Naive thymus-derived CD4-positive, alpha-beta T cell (primary cell): Measurements from ENCODE around the gene LANCL2. TPM values are rescaled to one million over a fixed set of nuclear protein-coding genes. Genes with fewer than 3 reads are reported as not detected.
A peak's percentile ranks its signal among the peaks of the same experiment; 100 is the strongest.

Experiments
- ATAC-seq: fragments of 150-1000 bp; cut with Tn5 transposase; 2 replicates; pipeline ENCODE4 v1.10.0; 2021; ENCODE audit warnings: mild to moderate bottlenecking, moderate library complexity
- CTCF ChIA-PET: fragments of 350-600 bp; sonication (Branson Sonifier 250); formaldehyde crosslinking; loops from one replicate; lab custom pipeline; 2021; ENCODE audit warnings: antibody characterized with exemption; lab: Charles Lee
- POLR2A ChIA-PET: fragments of 350-600 bp; sonication (Branson Sonifier 250); formaldehyde crosslinking; loops from one replicate; lab custom pipeline; 2021; ENCODE audit warnings: antibody characterized with exemption, inconsistent platforms; lab: Charles Lee
- DNase-seq, 9 donors: peaks; one replicate each; pipeline versions ENCODE4 v3.0.0 to v3.0.0-alpha.2; 2020 to 2022; ENCODE audit warnings: mixed read lengths in 1 of 9
- H3K27ac ChIP-seq: one replicate; pipeline ENCODE4 v1.7.0; 2013; ENCODE audit warnings: mild to moderate bottlenecking, low read depth, low read length, moderate library complexity
- H3K27me3 ChIP-seq, 2 donors: one replicate each; pipeline ENCODE4 v1.7.0; 2013; ENCODE audit warnings: low read length in 2 of 2, mild to moderate bottlenecking in 2 of 2, moderate library complexity in 2 of 2; ENCODE audit not compliant: control insufficient read depth in 2 of 2, insufficient read depth in 2 of 2
- H3K36me3 ChIP-seq, 3 experiments: 1 replicate in 2 of 3; 2 replicates in 1 of 3; pipeline ENCODE4 v1.7.0; 2013; ENCODE audit warnings: low read length in 3 of 3, mild to moderate bottlenecking in 3 of 3, moderate library complexity in 1 of 3; ENCODE audit not compliant: insufficient read depth in 3 of 3, control insufficient read depth in 2 of 3
- H3K4me1 ChIP-seq, 2 donors: one replicate each; pipeline ENCODE4 v1.7.0; 2013; ENCODE audit warnings: low read length in 2 of 2, mild to moderate bottlenecking in 2 of 2, moderate library complexity in 1 of 2; ENCODE audit not compliant: control insufficient read depth in 2 of 2, insufficient read depth in 2 of 2
- H3K4me3 ChIP-seq: 2 replicates; pipeline ENCODE4 v1.7.0; 2013; ENCODE audit warnings: mild to moderate bottlenecking, low read length
- H3K9me3 ChIP-seq, 3 experiments: 1 replicate in 2 of 3; 2 replicates in 1 of 3; pipeline ENCODE4 v1.7.0; 2013; ENCODE audit warnings: low read length in 3 of 3; ENCODE audit not compliant: control insufficient read depth in 2 of 3
- H3K27ac Mint-ChIP-seq, 9 donors: one replicate each; pipeline ENCODE4 v1.8.0; 2020 to 2022; ENCODE audit warnings: mixed read lengths in 9 of 9, mild to moderate bottlenecking in 8 of 9, moderate library complexity in 5 of 9, inconsistent platforms in 2 of 9
- H3K27me3 Mint-ChIP-seq, 5 donors: one replicate each; pipeline ENCODE4 v1.8.0; 2021 to 2022; ENCODE audit warnings: mixed read lengths in 5 of 5, mild to moderate bottlenecking in 1 of 5
- H3K36me3 Mint-ChIP-seq, 5 donors: one replicate each; pipeline ENCODE4 v1.8.0; 2020 to 2022; ENCODE audit warnings: mixed read lengths in 5 of 5, mild to moderate bottlenecking in 3 of 5, inconsistent platforms in 1 of 5
- H3K4me1 Mint-ChIP-seq, 7 donors: one replicate each; pipeline ENCODE4 v1.8.0; 2020 to 2022; ENCODE audit warnings: mixed read lengths in 7 of 7, mild to moderate bottlenecking in 3 of 7, inconsistent platforms in 1 of 7
- H3K4me3 Mint-ChIP-seq, 10 donors: one replicate each; pipeline ENCODE4 v1.8.0; 2020 to 2022; ENCODE audit warnings: mild to moderate bottlenecking in 10 of 10, mixed read lengths in 10 of 10, moderate library complexity in 6 of 10, inconsistent platforms in 2 of 10
- H3K9me3 Mint-ChIP-seq, 11 donors: one replicate each; pipeline ENCODE4 v1.8.0; 2020 to 2022; ENCODE audit warnings: mixed read lengths in 11 of 11, mild to moderate bottlenecking in 4 of 11, inconsistent platforms in 1 of 11, moderate library complexity in 1 of 11
- intact Hi-C, 2 donors: fragments of 100-400 bp; cut with micrococcal nuclease; formaldehyde crosslinking; loops; one replicate each; pipeline ENCODE4 v1.15.1; 2023
- polyA plus RNA-seq, 2 donors: library from polyadenylated mRNA; unstranded; fragments of 300-500 nt; fragmentation: Illumina TruSeq; gene quantifications; one replicate each; pipeline ENCODE4 v1.2.3, GENCODE V29; 2021
- total RNA-seq, 6 experiments: library from RNA in 5 of 6; stranded (reverse) in 5 of 6; gene quantifications; 1 replicate in 5 of 6; 2 replicates in 1 of 6; pipeline ENCODE4 v1.2.3 and lab custom pipeline; 2021 to 2026

LANCL2 gene
- total and polyA plus RNA-seq, 7 experiments from 2014 or later = 4.8 to 10.5 (median 8.2) TPM

GRCh38 chr7:55336540-55336939, 28.6 kb upstream of the LANCL2 start:
- Histone ChIP-seq H3K27ac (no peak overlapping the region), H3K36me3 (no peaks in the 10 kb centered on the region), H3K4me1 (no peaks in the 10 kb centered on the region), H3K9me3 (no peaks in the 10 kb centered on the region), H3K4me3 (no peak overlapping the region), H3K27me3 (no peaks in the 10 kb centered on the region)
- ChIA-PET CTCF (no interaction called here), POLR2A (no interaction called here)
- no peak for ATAC-seq
- intact Hi-C loops = no loop called here
- Mint-ChIP-seq H3K27me3 (peaks cover 0 to 21% (median 8%) of the 10 kb centered on the region in 5 donors), H3K4me1 (no peaks in the 10 kb centered on the region), H3K27ac (no peak overlapping the region), H3K36me3 (no peaks in the 10 kb centered on the region), H3K9me3 (no peaks in the 10 kb centered on the region), H3K4me3 (no peak overlapping the region)
- DNase-seq = no peak

- no peaks in the 10 kb centered on the region for H3K4me1 ChIP-seq
- H3K27ac Mint-ChIP-seq = no peak overlapping the region
- no peak for DNase-seq
- no peak overlapping the region for H3K27ac ChIP-seq
- H3K36me3 ChIP-seq = no peaks in the 10 kb centered on the region
- peaks cover 0 to 15% (median 8%) of the 10 kb centered on the region in 5 donors for H3K27me3 Mint-ChIP-seq
- ATAC-seq = no peak
- H3K27me3 ChIP-seq = no peaks in the 10 kb centered on the region
- H3K4me3 ChIP-seq = no peak overlapping the region
- H3K9me3 ChIP-seq = no peaks in the 10 kb centered on the region
- no peak overlapping the region for H3K4me3 Mint-ChIP-seq
- no peaks in the 10 kb centered on the region for H3K4me1 Mint-ChIP-seq
- ChIA-PET POLR2A (no interaction called here), CTCF (no interaction called here)
- no peaks in the 10 kb centered on the region for H3K9me3 Mint-ChIP-seq
- intact Hi-C loops = no loop called here
- no peaks in the 10 kb centered on the region for H3K36me3 Mint-ChIP-seq
Observed at GRCh38 chr7:55339033-55340000, 25.8 kb upstream of the LANCL2 start.

GRCh38 chr7:55342216-55342871, 22.8 kb upstream of the LANCL2 start:
- no peak for ATAC-seq
- H3K9me3 ChIP-seq = no peaks in the 10 kb centered on the region
- no peak overlapping the region for H3K4me3 ChIP-seq
- CTCF ChIA-PET = no interaction called here
- no peak for DNase-seq
- no peak overlapping the region for H3K27ac Mint-ChIP-seq
- peaks cover 0 to under 1% of the 10 kb centered on the region in 2 donors for H3K27me3 ChIP-seq
- POLR2A ChIA-PET = no interaction called here
- no peak overlapping the region for H3K4me3 Mint-ChIP-seq
- H3K27ac ChIP-seq = no peak overlapping the region
- H3K36me3 Mint-ChIP-seq = no peaks in the 10 kb centered on the region
- H3K36me3 ChIP-seq = no peaks in the 10 kb centered on the region
- H3K4me1 Mint-ChIP-seq = no peaks in the 10 kb centered on the region
- no peaks in the 10 kb centered on the region for H3K4me1 ChIP-seq
- intact Hi-C loops = no loop called here
- peaks cover 0 to 2% (median 0%) of the 10 kb centered on the region in 11 donors for H3K9me3 Mint-ChIP-seq
- peaks cover 6 to 14% (median 13%) of the 10 kb centered on the region in 5 donors for H3K27me3 Mint-ChIP-seq

GRCh38 chr7:55343002-55343781, 21.9 kb upstream of the LANCL2 start:
- intact Hi-C loops = no loop called here
- ChIA-PET CTCF (no interaction called here), POLR2A (no interaction called here)
- Histone ChIP-seq H3K27ac (no peak overlapping the region), H3K27me3 (peaks cover 0 to 4% of the 10 kb centered on the region in 2 donors), H3K4me1 (no peaks in the 10 kb centered on the region), H3K9me3 (no peaks in the 10 kb centered on the region), H3K4me3 (no peak overlapping the region), H3K36me3 (no peaks in the 10 kb centered on the region)
- Mint-ChIP-seq H3K36me3 (no peaks in the 10 kb centered on the region), H3K27me3 (peaks cover 4 to 16% (median 13%) of the 10 kb centered on the region in 5 donors), H3K4me1 (no peaks in the 10 kb centered on the region), H3K4me3 (peak overlapping the region in 1 of 10 donors; percentile 19), H3K9me3 (peaks cover 0 to 2% (median 0%) of the 10 kb centered on the region in 11 donors), H3K27ac (no peak overlapping the region)
- no peak for ATAC-seq
- no peak for DNase-seq

- Mint-ChIP-seq H3K36me3 (no peaks in the 10 kb centered on the region), H3K9me3 (peaks cover 0 to 2% (median 0%) of the 10 kb centered on the region in 11 donors), H3K27me3 (peaks cover 6 to 20% (median 14%) of the 10 kb centered on the region in 5 donors), H3K4me1 (peaks cover 0 to 4% (median 0%) of the 10 kb centered on the region in 7 donors), H3K27ac (no peak overlapping the region), H3K4me3 (peak overlapping the region in 1 of 10 donors; percentile 19)
- ChIA-PET CTCF (no interaction called here), POLR2A (no interaction called here)
- DNase-seq (no peak), ATAC-seq (no peak)
- no peak overlapping the region for H3K4me3 ChIP-seq
- no peaks in the 10 kb centered on the region for H3K36me3 ChIP-seq
- peaks cover 0 to 4% of the 10 kb centered on the region in 2 donors for H3K27me3 ChIP-seq
- intact Hi-C loops = no loop called here
- no peak overlapping the region for H3K27ac ChIP-seq
- no peaks in the 10 kb centered on the region for H3K9me3 ChIP-seq
- no peaks in the 10 kb centered on the region for H3K4me1 ChIP-seq
Observed at GRCh38 chr7:55343860-55344606, 21.1 kb upstream of the LANCL2 start.

- Histone ChIP-seq H3K4me1 (no peaks in the 10 kb centered on the region), H3K36me3 (no peaks in the 10 kb centered on the region), H3K27ac (no peak overlapping the region), H3K27me3 (peaks cover 0 to 4% of the 10 kb centered on the region in 2 donors), H3K4me3 (no peak overlapping the region), H3K9me3 (no peaks in the 10 kb centered on the region)
- Mint-ChIP-seq H3K27ac (no peak overlapping the region), H3K9me3 (peaks cover 0 to 2% (median 0%) of the 10 kb centered on the region in 11 donors), H3K4me3 (peak overlapping the region in 1 of 10 donors; percentile 9), H3K4me1 (peaks cover 0 to 4% (median 0%) of the 10 kb centered on the region in 7 donors), H3K36me3 (no peaks in the 10 kb centered on the region), H3K27me3 (peaks cover 11 to 25% (median 17%) of the 10 kb centered on the region in 5 donors)
- CTCF ChIA-PET = no interaction called here
- DNase-seq = no peak
- intact Hi-C loops = no loop called here
- POLR2A ChIA-PET = no interaction called here
- no peak for ATAC-seq
Observed at GRCh38 chr7:55344840-55345239, 20.3 kb upstream of the LANCL2 start.
